ENCODE data around the gene CEP131.

CEP131 gene

GRCh38 chr17:81140018-81140417, 82.7 kb downstream of the CEP131 start:
- no peak for TF ChIP-seq CTCF (IDR thresholded peaks at IDR 0.05; ENCODE audit: insufficient read depth, low read depth, low read length, missing control alignments)
- no peak for DNase-seq (ENCODE audit: low read depth)
- H3K4me3 ChIP-seq (ENCODE audit: low read length): no peak overlapping the region

Data from epithelial cell of esophagus (primary cell).